Endothelial cell of umbilical vein (primary cell): ENCODE measurements around the gene NXN. TPM values are rescaled to one million over a fixed set of nuclear protein-coding genes. Genes with fewer than 3 reads are reported as not detected.

Experiments
- BruUV-seq: library from RNA; stranded (reverse); fragments of 400-500 nt; replicated peaks from 2 replicates; lab custom pipeline; 2021; lab: Mats Ljungman, UMichigan
- CTCF ChIA-PET: fragments of 300-600, 350-600 bp; sonication (Branson Sonifier 250); formaldehyde crosslinking; loops from one replicate; lab custom pipeline; 2021; ENCODE audit warnings: antibody characterized with exemption, inconsistent platforms; lab: Charles Lee
- POLR2A ChIA-PET: fragments of 300-600, 350-600 bp; sonication (Branson Sonifier 250); formaldehyde crosslinking; loops from one replicate; lab custom pipeline; 2021; ENCODE audit warnings: antibody characterized with exemption, inconsistent platforms; lab: Charles Lee
- DNase-seq: peaks from one replicate; pipeline ENCODE4 v3.0.0-alpha.2; 2011; ENCODE audit warnings: low read depth, low spot score
- FAIRE-seq: peaks from 2 replicates; lab custom pipeline; 2011; peaks lifted over from hg19 to GRCh38; lab: Jason Lieb, UNC
- H2AFZ ChIP-seq: 2 replicates; pipeline ENCODE4 v1.6.0; 2012; ENCODE audit warnings: low read depth, low read length, control low read depth, inconsistent platforms
- H3K27ac ChIP-seq: 2 replicates; pipeline ENCODE4 v1.5.1; 2011; ENCODE audit warnings: low read depth, mild to moderate bottlenecking, control low read depth, low read length, moderate library complexity; ENCODE audit not compliant: insufficient read depth
- H3K27me3 ChIP-seq, 2 experiments: 2 replicates each; pipeline versions ENCODE4 v1.6.0 to v1.6.1; 2011; ENCODE audit warnings: low read length in 2 of 2, mixed read lengths in 1 of 2; ENCODE audit not compliant: control insufficient read depth in 2 of 2, insufficient read depth in 2 of 2
- H3K36me3 ChIP-seq, 2 experiments: 2 replicates in 1 of 2; 3 replicates in 1 of 2; pipeline ENCODE4 v1.5.1; 2011; ENCODE audit warnings: low read length in 2 of 2, mild to moderate bottlenecking in 1 of 2, moderate library complexity in 1 of 2; ENCODE audit not compliant: control insufficient read depth in 2 of 2, insufficient read depth in 2 of 2; ENCODE audit errors: extremely low read depth in 1 of 2
- H3K4me1 ChIP-seq: 3 replicates; pipeline ENCODE4 v1.5.1; 2011; ENCODE audit warnings: mild to moderate bottlenecking, low read length; ENCODE audit not compliant: control insufficient read depth, insufficient read depth; ENCODE audit errors: extremely low read depth
- H3K4me2 ChIP-seq: 2 replicates; pipeline ENCODE4 v1.6.1; 2011; ENCODE audit warnings: low read length, control low read depth, mixed read lengths; ENCODE audit not compliant: insufficient read depth
- H3K4me3 ChIP-seq, 3 experiments: fragments of 200-600 bp in 1 of 3; sonication (generic), shearing (Covaris generic) in 1 of 3; replicated peaks in 1 of 3; 2 replicates each; pipeline ENCODE4 v1.5.1; 2011 to 2016; ENCODE audit warnings: control low read depth in 3 of 3, low read length in 3 of 3, mild to moderate bottlenecking in 2 of 3, inconsistent platforms in 1 of 3, low read depth in 1 of 3, moderate library complexity in 1 of 3; ENCODE audit not compliant: insufficient read depth in 1 of 3
- H3K79me2 ChIP-seq: 2 replicates; pipeline ENCODE4 v1.6.0; 2012; ENCODE audit warnings: low read length, inconsistent platforms; ENCODE audit not compliant: control insufficient read depth, insufficient read depth
- H3K9ac ChIP-seq: replicated peaks from 2 replicates; pipeline ENCODE3; 2011; ENCODE audit warnings: low read length, control low read depth; ENCODE audit not compliant: insufficient read depth; ENCODE audit errors: extremely low read depth
- H3K9me1 ChIP-seq: replicated peaks from 3 replicates; pipeline ENCODE4 v1.6.0; 2011; ENCODE audit warnings: mild to moderate bottlenecking, low read length; ENCODE audit not compliant: control insufficient read depth, insufficient read depth; ENCODE audit errors: extremely low read depth
- H3K9me3 ChIP-seq: replicated peaks from 2 replicates; pipeline ENCODE4 v1.5.1; 2012; ENCODE audit warnings: low read length, inconsistent platforms; ENCODE audit not compliant: control insufficient read depth, insufficient read depth
- H4K20me1 ChIP-seq: replicated peaks from 2 replicates; pipeline ENCODE3; 2011; ENCODE audit warnings: mild to moderate bottlenecking, low read length; ENCODE audit not compliant: control insufficient read depth, insufficient read depth; ENCODE audit errors: extremely low read depth
- EZH2 ChIP-seq: IDR thresholded peaks from 2 replicates; pipeline ENCODE4 v1.6.1; 2012; ENCODE audit warnings: borderline replicate concordance, low read depth, mild to moderate bottlenecking, moderate library complexity, low read length, inconsistent platforms; ENCODE audit not compliant: severe bottlenecking
- FOS ChIP-seq: IDR thresholded peaks from 2 replicates; pipeline ENCODE4 v1.6.1; 2011; ENCODE audit warnings: mild to moderate bottlenecking, low read length, moderate library complexity, borderline replicate concordance; ENCODE audit not compliant: insufficient read depth
- GATA2 ChIP-seq: IDR thresholded peaks from 2 replicates; pipeline ENCODE4 v1.7.0; 2011; ENCODE audit warnings: low read depth, mild to moderate bottlenecking, moderate library complexity, mixed read lengths, low read length; ENCODE audit not compliant: insufficient read length, insufficient read depth
- JUN ChIP-seq: IDR thresholded peaks from 2 replicates; pipeline ENCODE4 v1.6.1; 2011; ENCODE audit warnings: borderline replicate concordance, low read depth; ENCODE audit not compliant: insufficient read length, insufficient read depth
- MYC ChIP-seq: IDR thresholded peaks from one replicate; pipeline ENCODE4 v1.6.1; 2011; ENCODE audit warnings: mild to moderate bottlenecking, low read depth, low read length
- POLR2A ChIP-seq: IDR thresholded peaks from 2 replicates; pipeline ENCODE4 v1.6.1; 2012; ENCODE audit warnings: low read depth, mild to moderate bottlenecking, control low read depth, low read length
- POLR2AphosphoS5 ChIP-seq: IDR thresholded peaks from 2 replicates; pipeline ENCODE4 v1.6.1; 2012; ENCODE audit warnings: low read depth, mild to moderate bottlenecking, control low read depth, low read length, moderate library complexity; ENCODE audit not compliant: insufficient read depth
- dilution Hi-C: fragments of 300-500 bp; cut with MboI; formaldehyde crosslinking; loops from one replicate; pipeline ENCODE4 v1.15.0; 2019; ENCODE audit warnings: low sequenced_read_pairs; ENCODE audit not compliant: extremely low pct_ligation_motif_present
- intact Hi-C: fragments of 100-400 bp; cut with micrococcal nuclease; formaldehyde crosslinking; loops from one replicate; pipeline ENCODE4 v1.10.0; 2022
- polyA plus RNA-seq, 4 experiments: library from polyadenylated mRNA; depleted of rRNA in 3 of 4; stranded (reverse) in 3 of 4; unstranded in 1 of 4; fragments of >200 nt; gene quantifications; 2 replicates each; pipeline versions ENCODE4 v1.2.1 to v1.2.3, GENCODE V29; 2011 to 2012; ENCODE audit warnings: missing spikeins in 1 of 4
- total RNA-seq: library from RNA; stranded (reverse); gene quantifications from 2 replicates; pipeline ENCODE4 v1.2.3, GENCODE V29; 2021
- TF ChIP-seq, protein P1 (sequence below): IDR thresholded peaks from 2 replicates; pipeline ENCODE4 v1.6.1; 2011; ENCODE audit not compliant: insufficient read depth, insufficient read length
- TF ChIP-seq, protein P2 (sequence below), 2 donors: IDR thresholded peaks; 1 replicate in 1 of 2; 2 replicates in 1 of 2; pipeline ENCODE4 v1.5.1; 2011; ENCODE audit warnings: low read length in 2 of 2, mild to moderate bottlenecking in 2 of 2, moderate library complexity in 2 of 2, control low read depth in 1 of 2, inconsistent platforms in 1 of 2, low read depth in 1 of 2; ENCODE audit not compliant: insufficient read depth in 1 of 2; ENCODE audit errors: extremely low read depth in 1 of 2

Gene NXN
- total and polyA plus RNA-seq, 2 donors (not counting 3 experiments of a cell fraction or from before 2014, with no cell fraction given), result 69.5 to 77.3 TPM

DNA sequence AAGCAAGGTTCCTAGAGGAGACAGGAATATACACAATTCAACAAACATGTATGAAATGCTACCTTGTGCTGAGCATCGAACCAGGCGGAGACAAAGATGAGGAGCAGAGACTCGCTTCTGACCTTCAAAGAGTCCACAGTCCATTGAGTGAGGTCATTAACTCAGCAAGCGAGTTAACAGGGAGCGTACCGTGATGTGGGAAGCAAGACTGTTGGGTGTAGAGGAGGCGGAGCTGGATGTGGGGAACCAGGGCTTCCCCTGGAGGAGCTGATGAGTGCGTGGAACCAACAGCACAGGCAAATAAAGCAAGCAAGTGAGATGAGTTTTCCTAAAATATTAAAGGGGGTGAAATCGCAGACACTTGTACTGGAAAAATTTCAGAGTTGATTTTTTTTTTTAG lies 65.0 kb downstream of the NXN start:
- Histone ChIP-seq H3K4me3 (no peak overlapping the region), H3K36me3 (no peaks in the 10 kb centered on the region), H3K27ac (no peak overlapping the region), H3K9me3 (no peaks in the 10 kb centered on the region), H3K4me1 (peaks cover 34% of the 10 kb centered on the region), H3K79me2 (no peaks in the 10 kb centered on the region), H3K4me2 (no peak overlapping the region), H2AFZ (no peak overlapping the region), H3K27me3 (no peaks in the 10 kb centered on the region), H3K9ac (no peak overlapping the region), H3K9me1 (no peaks in the 10 kb centered on the region), H4K20me1 (no peaks in the 10 kb centered on the region)
- no peak for TF ChIP-seq POLR2A
- TF ChIP-seq, protein P1, sequence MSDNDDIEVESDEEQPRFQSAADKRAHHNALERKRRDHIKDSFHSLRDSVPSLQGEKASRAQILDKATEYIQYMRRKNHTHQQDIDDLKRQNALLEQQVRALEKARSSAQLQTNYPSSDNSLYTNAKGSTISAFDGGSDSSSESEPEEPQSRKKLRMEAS, result no peak
- no peak for TF ChIP-seq MYC
- no peak for TF ChIP-seq FOS
- TF ChIP-seq JUN, result no peak
- TF ChIP-seq EZH2, result no peak
- TF ChIP-seq, protein P2, sequence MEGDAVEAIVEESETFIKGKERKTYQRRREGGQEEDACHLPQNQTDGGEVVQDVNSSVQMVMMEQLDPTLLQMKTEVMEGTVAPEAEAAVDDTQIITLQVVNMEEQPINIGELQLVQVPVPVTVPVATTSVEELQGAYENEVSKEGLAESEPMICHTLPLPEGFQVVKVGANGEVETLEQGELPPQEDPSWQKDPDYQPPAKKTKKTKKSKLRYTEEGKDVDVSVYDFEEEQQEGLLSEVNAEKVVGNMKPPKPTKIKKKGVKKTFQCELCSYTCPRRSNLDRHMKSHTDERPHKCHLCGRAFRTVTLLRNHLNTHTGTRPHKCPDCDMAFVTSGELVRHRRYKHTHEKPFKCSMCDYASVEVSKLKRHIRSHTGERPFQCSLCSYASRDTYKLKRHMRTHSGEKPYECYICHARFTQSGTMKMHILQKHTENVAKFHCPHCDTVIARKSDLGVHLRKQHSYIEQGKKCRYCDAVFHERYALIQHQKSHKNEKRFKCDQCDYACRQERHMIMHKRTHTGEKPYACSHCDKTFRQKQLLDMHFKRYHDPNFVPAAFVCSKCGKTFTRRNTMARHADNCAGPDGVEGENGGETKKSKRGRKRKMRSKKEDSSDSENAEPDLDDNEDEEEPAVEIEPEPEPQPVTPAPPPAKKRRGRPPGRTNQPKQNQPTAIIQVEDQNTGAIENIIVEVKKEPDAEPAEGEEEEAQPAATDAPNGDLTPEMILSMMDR (IDR thresholded peaks at IDR 0.05; ENCODE audit: extremely low read depth in 1 of 2, insufficient read depth in 1 of 2, low read depth in 1 of 2, low read length in 2 of 2), result no peak
- no peak for TF ChIP-seq POLR2AphosphoS5
- no peak for TF ChIP-seq GATA2
- FAIRE-seq (no peak), DNase-seq (no peak)
- no TSS peak for BruUV-seq
- dilution Hi-C loops (no loop called here), intact Hi-C loops (no loop called here)
- CTCF ChIA-PET, result interaction anchor here (1.3 to 3.7 kb wide), 5 partner anchors 14 to 67 kb away, joined by 4 to 18 read pairs (median 8); partner anchors contain the start of gene NXN
- POLR2A ChIA-PET, result interaction anchor here (1.1 kb wide), 1 partner anchor 19 kb away, joined by 4 read pairs; no protein-coding TSS in a partner anchor
